Progenitor cell of endocrine pancreas (in vitro differentiated cells): ENCODE measurements around the gene ZNF76. TPM values are rescaled to one million over a fixed set of nuclear protein-coding genes. Genes with fewer than 3 reads are reported as not detected.

Experiments used
- DNase-seq: peaks from one replicate; pipeline ENCODE4 v3.0.0; 2021; ENCODE audit warnings: low spot score; ENCODE audit not compliant: unreplicated experiment
- H3K27ac Mint-ChIP-seq: 2 replicates; pipeline ENCODE4 v1.8.0; 2021; ENCODE audit warnings: mild to moderate bottlenecking, moderate library complexity, mixed read lengths
- H3K27me3 Mint-ChIP-seq: 2 replicates; pipeline ENCODE4 v1.8.0; 2021; ENCODE audit warnings: mixed read lengths
- H3K36me3 Mint-ChIP-seq: 2 replicates; pipeline ENCODE4 v1.8.0; 2022; ENCODE audit warnings: mixed read lengths; ENCODE audit not compliant: insufficient read depth
- H3K4me1 Mint-ChIP-seq: 2 replicates; pipeline ENCODE4 v1.8.0; 2021; ENCODE audit warnings: low read depth, mixed read lengths
- H3K4me3 Mint-ChIP-seq: 2 replicates; pipeline ENCODE4 v1.8.0; 2021; ENCODE audit warnings: low read depth, mild to moderate bottlenecking, moderate library complexity, mixed read lengths
- H3K9me3 Mint-ChIP-seq: 2 replicates; pipeline ENCODE4 v1.8.0; 2021; ENCODE audit warnings: low read depth, mixed read lengths
- CTCF ChIP-seq: fragments of 200-600 bp; sonication (generic); IDR thresholded peaks from one replicate; pipeline ENCODE4 v1.5.0; 2021; ENCODE audit warnings: antibody characterized with exemption, mild to moderate bottlenecking; ENCODE audit not compliant: unreplicated experiment
- total RNA-seq: library from RNA; stranded (reverse); gene quantifications from 2 replicates; pipeline ENCODE4 v1.2.1, GENCODE V29; 2021

Gene ZNF76
- total RNA-seq, 1 donor from 2014 or later: 61.2 TPM

DNA sequence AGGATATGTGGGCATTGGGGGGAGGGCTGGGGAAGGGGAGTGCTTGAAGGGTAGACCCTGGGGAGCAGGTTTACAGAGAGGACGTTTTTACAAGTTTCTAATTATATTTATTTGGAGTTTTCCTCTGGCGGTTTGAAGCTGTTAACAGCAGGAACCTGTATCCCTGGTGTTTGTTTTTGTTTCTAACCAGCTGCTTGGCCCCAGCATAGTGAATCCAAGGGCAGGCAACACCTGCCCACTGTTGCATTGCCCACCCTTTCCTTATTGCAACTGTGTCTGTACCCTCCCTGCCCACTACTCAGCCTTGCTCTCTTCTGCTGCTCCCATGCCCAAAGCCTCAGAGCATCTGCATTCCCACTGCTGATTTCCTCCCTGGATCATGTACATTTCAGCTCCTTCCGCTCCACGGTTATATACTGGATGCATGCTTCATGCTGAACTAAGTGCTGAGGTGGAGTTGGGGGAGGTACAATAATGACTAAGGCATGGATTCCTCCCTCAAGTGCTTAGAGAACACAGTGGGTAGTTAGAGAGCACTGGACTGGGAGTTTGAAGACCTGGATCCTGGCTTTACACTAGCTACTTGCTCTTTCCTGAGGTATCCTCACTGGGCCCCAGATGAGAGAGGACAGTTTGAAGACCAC, 39.7 kb upstream of the ZNF76 start:
- Mint-ChIP-seq H3K27ac (no peak overlapping the region), H3K4me3 (no peak overlapping the region), H3K4me1 (peaks cover 36% of the 10 kb centered on the region), H3K27me3 (no peaks in the 10 kb centered on the region), H3K36me3 (peaks cover 2% of the 10 kb centered on the region), H3K9me3 (no peaks in the 10 kb centered on the region)
- DNase-seq: no peak
- TF ChIP-seq CTCF: no peak

- H3K4me3 Mint-ChIP-seq: no peak overlapping the region
- no peak for DNase-seq
- H3K27me3 Mint-ChIP-seq: no peaks in the 10 kb centered on the region
- H3K9me3 Mint-ChIP-seq: no peaks in the 10 kb centered on the region
- H3K27ac Mint-ChIP-seq: no peak overlapping the region
- peaks cover 28% of the 10 kb centered on the region for H3K4me1 Mint-ChIP-seq
- H3K36me3 Mint-ChIP-seq: peaks cover 2% of the 10 kb centered on the region
- TF ChIP-seq CTCF: no peak
These were observed 38.8 kb upstream of the ZNF76 start for GRCh38 chr6:35220711-35221110.

- no peak for TF ChIP-seq CTCF
- Mint-ChIP-seq H3K4me3 (no peak overlapping the region), H3K9me3 (no peaks in the 10 kb centered on the region), H3K4me1 (peaks cover 4% of the 10 kb centered on the region), H3K27me3 (no peaks in the 10 kb centered on the region), H3K27ac (no peak overlapping the region), H3K36me3 (peaks cover 2% of the 10 kb centered on the region)
- no peak for DNase-seq
These were observed 36.1 kb upstream of the ZNF76 start for GRCh38 chr6:35223396-35223795.

DNA sequence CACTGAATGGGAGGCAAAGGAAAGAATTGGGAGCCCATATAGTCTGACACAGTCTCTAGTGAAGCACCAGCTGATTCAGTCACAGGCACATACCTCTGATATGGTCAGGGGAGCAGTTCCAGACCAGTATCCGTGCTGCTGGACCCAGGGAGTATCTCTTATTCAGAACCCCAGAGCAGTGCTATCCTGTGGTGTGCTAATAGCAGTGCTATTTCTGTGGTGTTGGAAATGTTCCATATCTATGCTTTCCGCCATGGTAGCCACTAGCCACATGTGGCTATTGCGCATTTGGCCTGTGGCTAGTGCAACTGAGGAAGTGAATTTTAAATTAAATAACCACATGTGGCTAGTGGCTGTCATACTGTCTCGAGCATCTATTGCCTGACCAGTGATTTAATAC, 34.8 kb upstream of the ZNF76 start:
- H3K4me1 Mint-ChIP-seq: peaks cover 2% of the 10 kb centered on the region
- no peaks in the 10 kb centered on the region for H3K27me3 Mint-ChIP-seq

DNA sequence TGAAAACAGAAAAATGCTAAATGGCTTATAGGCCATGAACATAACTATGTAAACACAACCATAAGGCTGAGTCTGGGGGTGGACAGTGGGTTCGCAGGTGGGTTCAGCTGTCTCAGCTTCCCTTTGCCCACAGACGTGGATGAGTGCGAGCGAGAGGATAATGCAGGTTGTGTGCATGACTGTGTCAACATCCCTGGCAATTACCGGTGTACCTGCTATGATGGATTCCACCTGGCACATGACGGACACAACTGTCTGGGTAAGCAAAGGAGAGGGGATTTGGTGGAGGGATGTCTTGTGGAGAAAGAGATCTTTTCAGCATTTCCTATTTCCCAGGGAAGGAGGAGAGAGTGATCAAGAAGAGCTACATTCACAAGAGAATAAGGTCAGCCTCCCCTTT, 31.1 kb upstream of the ZNF76 start:
- no peak for DNase-seq
- Mint-ChIP-seq H3K36me3 (peaks cover 17% of the 10 kb centered on the region), H3K4me3 (no peak overlapping the region), H3K27me3 (no peaks in the 10 kb centered on the region), H3K9me3 (no peaks in the 10 kb centered on the region), H3K4me1 (no peaks in the 10 kb centered on the region), H3K27ac (no peak overlapping the region)
- TF ChIP-seq CTCF: no peak

More for the DNA sequence above, 34.8 kb upstream of the ZNF76 start:
- Mint-ChIP-seq H3K36me3 (peaks cover 4% of the 10 kb centered on the region), H3K4me3 (no peak overlapping the region), H3K9me3 (no peaks in the 10 kb centered on the region), H3K27ac (no peak overlapping the region)
- DNase-seq: no peak
- no peak for TF ChIP-seq CTCF
